HCT116 (cell line): ENCODE results near the gene DNAAF5. TPM values are rescaled to one million over a fixed set of nuclear protein-coding genes. Genes with fewer than 3 reads are reported as not detected.

Experiments used
- ATAC-seq: fragments of 200-7000 bp; cut with Tn5 transposase; 2 replicates; pipeline ENCODE4 v1.9.1; 2020; ENCODE audit warnings: mild to moderate bottlenecking, moderate library complexity
- BruUV-seq: library from RNA; stranded (reverse); fragments of 400-500 nt; replicated peaks from 2 replicates; lab custom pipeline; 2021; lab: Mats Ljungman, UMichigan
- CTCF ChIA-PET: fragments of 300-600 bp; sonication (Branson Sonifier 250); formaldehyde crosslinking; loops from one replicate; lab custom pipeline; 2021; ENCODE audit warnings: antibody characterized with exemption; lab: Charles Lee
- POLR2A ChIA-PET: fragments of 300-600, 350-600 bp; sonication (Branson Sonifier 250); formaldehyde crosslinking; loops from one replicate; lab custom pipeline; 2021; ENCODE audit warnings: antibody characterized with exemption; lab: Charles Lee
- RAD21 ChIA-PET, 2 experiments: fragments of 300-600 bp; sonication (Branson Sonifier 250); formaldehyde crosslinking; loops; one replicate each; lab custom pipeline; 2023; ENCODE audit warnings: low total read pairs in 2 of 2; ENCODE audit not compliant: uncharacterized antibody in 2 of 2, unreplicated experiment in 2 of 2, low non-redundant PET in 1 of 2; lab: Charles Lee
- DNase-seq: peaks from one replicate; pipeline ENCODE4 v3.0.0-alpha.2; 2010; ENCODE audit warnings: low read depth, low spot score
- H2AFZ ChIP-seq: fragments of 200-600 bp; shearing (Covaris generic), sonication (generic); 2 replicates; pipeline ENCODE4 v1.6.1; 2017; ENCODE audit warnings: low read depth, mixed run types, mixed read lengths, antibody characterized with exemption, low read length; ENCODE audit not compliant: poor library complexity, severe bottlenecking
- H3K27ac ChIP-seq: 2 replicates; pipeline ENCODE4 v1.5.1; 2012; ENCODE audit warnings: low read depth, low read length
- H3K27me3 ChIP-seq: fragments of 200-600 bp; sonication (generic); 2 replicates; pipeline ENCODE4 v1.6.1; 2016; ENCODE audit warnings: mixed run types, low read length, mixed read lengths; ENCODE audit not compliant: insufficient read depth
- H3K36me3 ChIP-seq, 2 experiments: fragments of 200-500 bp in 1 of 2; fragments of 200-600 bp in 1 of 2; sonication (Bioruptor generic) in 1 of 2; sonication (generic) in 1 of 2; 2 replicates each; pipeline versions ENCODE4 v1.5.1 to v1.6.1; 2014 to 2016; ENCODE audit warnings: low read length in 2 of 2, inconsistent platforms in 1 of 2, mixed read lengths in 1 of 2, mixed run types in 1 of 2; ENCODE audit not compliant: insufficient read depth in 2 of 2, control insufficient read depth in 1 of 2
- H3K4me1 ChIP-seq, 2 experiments: fragments of 200-600 bp in 1 of 2; sonication (generic) in 1 of 2; 2 replicates each; pipeline versions ENCODE4 v1.5.1 to v1.6.1; 2012 to 2017; ENCODE audit warnings: low read length in 2 of 2, inconsistent platforms in 1 of 2, mild to moderate bottlenecking in 1 of 2, mixed read lengths in 1 of 2, mixed run types in 1 of 2, moderate library complexity in 1 of 2; ENCODE audit not compliant: insufficient read depth in 2 of 2, control insufficient read depth in 1 of 2
- H3K4me2 ChIP-seq: fragments of 200-600 bp; sonication (generic); 2 replicates; pipeline ENCODE4 v1.6.1; 2017; ENCODE audit warnings: mixed run types, low read length, mixed read lengths
- H3K4me3 ChIP-seq, 2 experiments: fragments of 200-600 bp in 1 of 2; sonication (generic) in 1 of 2; replicated peaks in 1 of 2; 2 replicates each; pipeline ENCODE4 v1.5.1; 2011 to 2016; ENCODE audit warnings: low read length in 2 of 2, control low read depth in 1 of 2, low read depth in 1 of 2, mild to moderate bottlenecking in 1 of 2, mixed read lengths in 1 of 2, mixed run types in 1 of 2
- H3K79me2 ChIP-seq: fragments of 200-600 bp; sonication (generic); 2 replicates; pipeline ENCODE4 v1.6.1; 2017; ENCODE audit warnings: mild to moderate bottlenecking, mixed run types, low read length, moderate library complexity, mixed read lengths; ENCODE audit not compliant: insufficient read depth
- H3K9ac ChIP-seq: fragments of 200-600 bp; sonication (generic); 2 replicates; pipeline ENCODE4 v1.6.1; 2016; ENCODE audit warnings: low read length, mixed read lengths
- H3K9me2 ChIP-seq: fragments of 200-600 bp; sonication (generic), shearing (Covaris generic); 2 replicates; pipeline ENCODE4 v1.6.1; 2017; ENCODE audit warnings: mixed run types, mild to moderate bottlenecking, moderate library complexity; ENCODE audit not compliant: insufficient read depth
- H3K9me3 ChIP-seq, 2 experiments: fragments of 200-500 bp in 1 of 2; fragments of 200-600 bp in 1 of 2; sonication (Bioruptor generic) in 1 of 2; sonication (generic) in 1 of 2; 2 replicates each; pipeline ENCODE4 v1.6.1; 2014 to 2017; ENCODE audit warnings: low read length in 2 of 2, mixed read lengths in 2 of 2, inconsistent platforms in 1 of 2, low read depth in 1 of 2, mild to moderate bottlenecking in 1 of 2, mixed run types in 1 of 2, moderate library complexity in 1 of 2; ENCODE audit not compliant: control insufficient read depth in 1 of 2, insufficient read depth in 1 of 2
- H4K20me1 ChIP-seq: fragments of 200-600 bp; sonication (generic), shearing (Covaris generic); 2 replicates; pipeline ENCODE4 v1.6.1; 2017; ENCODE audit warnings: mixed run types, mild to moderate bottlenecking, moderate library complexity; ENCODE audit not compliant: insufficient read depth
- CBX3 ChIP-seq: IDR thresholded peaks from 2 replicates; pipeline ENCODE4 v1.6.1; 2012; ENCODE audit warnings: low read depth
- CEBPB ChIP-seq: IDR thresholded peaks from 2 replicates; pipeline ENCODE4 v1.6.1; 2012; ENCODE audit warnings: low read depth
- EGR1 ChIP-seq: IDR thresholded peaks from 2 replicates; pipeline ENCODE4 v1.6.1; 2012; ENCODE audit warnings: low read depth
- ELF1 ChIP-seq: IDR thresholded peaks from 2 replicates; pipeline ENCODE4 v1.6.1; 2012; ENCODE audit warnings: low read depth, borderline replicate concordance
- EZH2phosphoT487 ChIP-seq: fragments of 200-600 bp; IDR thresholded peaks from 2 replicates; pipeline ENCODE4 v1.6.1; 2018; ENCODE audit warnings: antibody characterized with exemption, borderline replicate concordance
- JUND ChIP-seq: IDR thresholded peaks from 2 replicates; pipeline ENCODE4 v1.6.1; 2012
- POLR2A ChIP-seq: IDR thresholded peaks from 2 replicates; pipeline ENCODE4 v1.7.0; 2011; ENCODE audit warnings: borderline replicate concordance; ENCODE audit not compliant: insufficient read depth, insufficient read length; ENCODE audit errors: extremely low read depth
- POLR2AphosphoS5 ChIP-seq: IDR thresholded peaks from 2 replicates; pipeline ENCODE4 v1.6.1; 2011; ENCODE audit warnings: mild to moderate bottlenecking, low read depth, low read length, moderate library complexity
- RAD21 ChIP-seq: IDR thresholded peaks from 2 replicates; pipeline ENCODE4 v1.6.1; 2012; ENCODE audit warnings: low read depth, mild to moderate bottlenecking
- SIN3A ChIP-seq: IDR thresholded peaks from 2 replicates; pipeline ENCODE4 v1.6.1; 2012; ENCODE audit warnings: low read depth
- SP1 ChIP-seq: IDR thresholded peaks from 2 replicates; pipeline ENCODE4 v1.6.1; 2012; ENCODE audit warnings: low read depth
- SRF ChIP-seq: IDR thresholded peaks from 2 replicates; pipeline ENCODE4 v1.6.1; 2012; ENCODE audit warnings: low read depth
- TCF7L2 ChIP-seq: IDR thresholded peaks from 2 replicates; pipeline ENCODE4 v1.7.0; 2011; ENCODE audit warnings: borderline replicate concordance, inconsistent platforms; ENCODE audit not compliant: insufficient read depth, insufficient read length; ENCODE audit errors: extremely low read depth
- YY1 ChIP-seq: IDR thresholded peaks from 2 replicates; pipeline ENCODE4 v1.6.1; 2011; ENCODE audit warnings: low read length, low read depth, moderate library complexity, mild to moderate bottlenecking; ENCODE audit not compliant: insufficient replicate concordance; ENCODE audit errors: extremely low read depth
- ZNF274 ChIP-seq: fragments of 200-500 bp; sonication (Bioruptor generic); IDR thresholded peaks from 2 replicates; pipeline ENCODE4 v1.6.1; 2014; ENCODE audit warnings: mild to moderate bottlenecking, low read depth, low read length, inconsistent platforms
- intact Hi-C: fragments of 100-400 bp; cut with micrococcal nuclease; formaldehyde crosslinking; loops from 2 replicates; pipeline ENCODE4 v1.10.0; 2022
- total RNA-seq: library from RNA; stranded (reverse); gene quantifications from one replicate; pipeline ENCODE4 v1.2.1, GENCODE V29; 2021; ENCODE audit not compliant: unreplicated experiment
- TF ChIP-seq, protein P1 (sequence below): IDR thresholded peaks from 2 replicates; pipeline ENCODE4 v1.6.1; 2012; ENCODE audit warnings: low read depth
- TF ChIP-seq, protein P2 (sequence below): IDR thresholded peaks from 2 replicates; pipeline ENCODE4 v1.6.1; 2012
- TF ChIP-seq, protein P3 (sequence below): IDR thresholded peaks from 2 replicates; pipeline ENCODE4 v1.6.1; 2011; ENCODE audit warnings: mild to moderate bottlenecking, low read length, moderate library complexity; ENCODE audit not compliant: insufficient replicate concordance; ENCODE audit errors: extremely low read depth
- TF ChIP-seq, protein P4 (sequence below), 3 experiments: fragments of 200-600 bp in 1 of 3; sonication (generic) in 1 of 3; IDR thresholded peaks in 2 of 3; conservative IDR thresholded peaks in 1 of 3; 2 replicates each; pipeline ENCODE4 v1.5.1; 2012 to 2017; ENCODE audit warnings: low read depth in 2 of 3, low read length in 2 of 3, antibody characterized with exemption in 1 of 3, borderline replicate concordance in 1 of 3, control low read depth in 1 of 3, mild to moderate bottlenecking in 1 of 3, mixed read lengths in 1 of 3, mixed run types in 1 of 3, moderate library complexity in 1 of 3; ENCODE audit not compliant: insufficient read depth in 1 of 3
- TF ChIP-seq, protein P5 (sequence below): IDR thresholded peaks from 2 replicates; pipeline ENCODE4 v1.6.1; 2012

DNAAF5 gene
- total RNA-seq, 1 experiment from 2014 or later: 69.4 TPM

DNA sequence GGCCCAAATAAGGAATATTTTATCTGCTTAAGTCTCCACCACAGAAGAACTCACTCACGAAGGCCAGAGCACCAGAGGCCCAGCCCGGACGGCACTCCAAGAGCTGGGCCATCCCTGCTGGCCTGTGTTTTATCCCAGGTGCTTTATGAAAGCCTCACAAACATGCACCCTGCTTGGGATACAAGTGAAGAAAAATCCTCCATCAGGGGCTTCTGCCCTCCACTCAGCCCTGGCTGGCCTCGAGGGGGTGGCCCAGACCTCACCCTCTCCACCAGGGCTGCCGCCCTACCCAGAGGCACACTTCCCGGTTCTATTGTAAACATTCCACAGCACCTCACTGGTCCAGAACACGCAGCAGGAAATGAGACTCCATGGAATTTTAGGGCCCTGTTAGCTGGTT, 19.8 kb upstream of the DNAAF5 start:
- Histone ChIP-seq H3K36me3 (peaks cover 0 to 3% of the 10 kb centered on the region in 2 experiments; a peak in 1 of 4 replicates), H3K4me3 (no peak overlapping the region), H3K4me2 (no peak overlapping the region), H3K9me2 (no peaks in the 10 kb centered on the region), H2AFZ (no peak overlapping the region), H3K4me1 (no peaks in the 10 kb centered on the region), H3K79me2 (no peaks in the 10 kb centered on the region), H3K27me3 (no peaks in the 10 kb centered on the region), H3K9ac (no peak overlapping the region), H3K9me3 (peaks cover 0 to 5% of the 10 kb centered on the region in 2 experiments; a peak in 2 of 4 replicates), H4K20me1 (no peaks in the 10 kb centered on the region), H3K27ac (no peak overlapping the region)
- TF ChIP-seq SRF (no peak), YY1 (no peak), EZH2phosphoT487 (no peak), ZNF274 (no peak), SP1 (no peak), EGR1 (no peak), CEBPB (no peak), TCF7L2 (no peak), JUND (no peak), SIN3A (no peak), CBX3 (no peak), POLR2A (no peak), ELF1 (no peak), RAD21 (no peak), POLR2AphosphoS5 (no peak)
- TF ChIP-seq, protein P1, sequence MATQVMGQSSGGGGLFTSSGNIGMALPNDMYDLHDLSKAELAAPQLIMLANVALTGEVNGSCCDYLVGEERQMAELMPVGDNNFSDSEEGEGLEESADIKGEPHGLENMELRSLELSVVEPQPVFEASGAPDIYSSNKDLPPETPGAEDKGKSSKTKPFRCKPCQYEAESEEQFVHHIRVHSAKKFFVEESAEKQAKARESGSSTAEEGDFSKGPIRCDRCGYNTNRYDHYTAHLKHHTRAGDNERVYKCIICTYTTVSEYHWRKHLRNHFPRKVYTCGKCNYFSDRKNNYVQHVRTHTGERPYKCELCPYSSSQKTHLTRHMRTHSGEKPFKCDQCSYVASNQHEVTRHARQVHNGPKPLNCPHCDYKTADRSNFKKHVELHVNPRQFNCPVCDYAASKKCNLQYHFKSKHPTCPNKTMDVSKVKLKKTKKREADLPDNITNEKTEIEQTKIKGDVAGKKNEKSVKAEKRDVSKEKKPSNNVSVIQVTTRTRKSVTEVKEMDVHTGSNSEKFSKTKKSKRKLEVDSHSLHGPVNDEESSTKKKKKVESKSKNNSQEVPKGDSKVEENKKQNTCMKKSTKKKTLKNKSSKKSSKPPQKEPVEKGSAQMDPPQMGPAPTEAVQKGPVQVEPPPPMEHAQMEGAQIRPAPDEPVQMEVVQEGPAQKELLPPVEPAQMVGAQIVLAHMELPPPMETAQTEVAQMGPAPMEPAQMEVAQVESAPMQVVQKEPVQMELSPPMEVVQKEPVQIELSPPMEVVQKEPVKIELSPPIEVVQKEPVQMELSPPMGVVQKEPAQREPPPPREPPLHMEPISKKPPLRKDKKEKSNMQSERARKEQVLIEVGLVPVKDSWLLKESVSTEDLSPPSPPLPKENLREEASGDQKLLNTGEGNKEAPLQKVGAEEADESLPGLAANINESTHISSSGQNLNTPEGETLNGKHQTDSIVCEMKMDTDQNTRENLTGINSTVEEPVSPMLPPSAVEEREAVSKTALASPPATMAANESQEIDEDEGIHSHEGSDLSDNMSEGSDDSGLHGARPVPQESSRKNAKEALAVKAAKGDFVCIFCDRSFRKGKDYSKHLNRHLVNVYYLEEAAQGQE: no peak
- TF ChIP-seq, protein P2, sequence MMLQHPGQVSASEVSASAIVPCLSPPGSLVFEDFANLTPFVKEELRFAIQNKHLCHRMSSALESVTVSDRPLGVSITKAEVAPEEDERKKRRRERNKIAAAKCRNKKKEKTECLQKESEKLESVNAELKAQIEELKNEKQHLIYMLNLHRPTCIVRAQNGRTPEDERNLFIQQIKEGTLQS: no peak
- TF ChIP-seq, protein P3, sequence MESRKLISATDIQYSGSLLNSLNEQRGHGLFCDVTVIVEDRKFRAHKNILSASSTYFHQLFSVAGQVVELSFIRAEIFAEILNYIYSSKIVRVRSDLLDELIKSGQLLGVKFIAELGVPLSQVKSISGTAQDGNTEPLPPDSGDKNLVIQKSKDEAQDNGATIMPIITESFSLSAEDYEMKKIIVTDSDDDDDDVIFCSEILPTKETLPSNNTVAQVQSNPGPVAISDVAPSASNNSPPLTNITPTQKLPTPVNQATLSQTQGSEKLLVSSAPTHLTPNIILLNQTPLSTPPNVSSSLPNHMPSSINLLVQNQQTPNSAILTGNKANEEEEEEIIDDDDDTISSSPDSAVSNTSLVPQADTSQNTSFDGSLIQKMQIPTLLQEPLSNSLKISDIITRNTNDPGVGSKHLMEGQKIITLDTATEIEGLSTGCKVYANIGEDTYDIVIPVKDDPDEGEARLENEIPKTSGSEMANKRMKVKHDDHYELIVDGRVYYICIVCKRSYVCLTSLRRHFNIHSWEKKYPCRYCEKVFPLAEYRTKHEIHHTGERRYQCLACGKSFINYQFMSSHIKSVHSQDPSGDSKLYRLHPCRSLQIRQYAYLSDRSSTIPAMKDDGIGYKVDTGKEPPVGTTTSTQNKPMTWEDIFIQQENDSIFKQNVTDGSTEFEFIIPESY: no peak
- TF ChIP-seq, protein P4, sequence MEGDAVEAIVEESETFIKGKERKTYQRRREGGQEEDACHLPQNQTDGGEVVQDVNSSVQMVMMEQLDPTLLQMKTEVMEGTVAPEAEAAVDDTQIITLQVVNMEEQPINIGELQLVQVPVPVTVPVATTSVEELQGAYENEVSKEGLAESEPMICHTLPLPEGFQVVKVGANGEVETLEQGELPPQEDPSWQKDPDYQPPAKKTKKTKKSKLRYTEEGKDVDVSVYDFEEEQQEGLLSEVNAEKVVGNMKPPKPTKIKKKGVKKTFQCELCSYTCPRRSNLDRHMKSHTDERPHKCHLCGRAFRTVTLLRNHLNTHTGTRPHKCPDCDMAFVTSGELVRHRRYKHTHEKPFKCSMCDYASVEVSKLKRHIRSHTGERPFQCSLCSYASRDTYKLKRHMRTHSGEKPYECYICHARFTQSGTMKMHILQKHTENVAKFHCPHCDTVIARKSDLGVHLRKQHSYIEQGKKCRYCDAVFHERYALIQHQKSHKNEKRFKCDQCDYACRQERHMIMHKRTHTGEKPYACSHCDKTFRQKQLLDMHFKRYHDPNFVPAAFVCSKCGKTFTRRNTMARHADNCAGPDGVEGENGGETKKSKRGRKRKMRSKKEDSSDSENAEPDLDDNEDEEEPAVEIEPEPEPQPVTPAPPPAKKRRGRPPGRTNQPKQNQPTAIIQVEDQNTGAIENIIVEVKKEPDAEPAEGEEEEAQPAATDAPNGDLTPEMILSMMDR (IDR thresholded peaks at IDR 0.05 in 2 of 3, conservative IDR thresholded peaks at IDR 0.05 in 1 of 3; ENCODE audit: borderline replicate concordance in 1 of 3, insufficient read depth in 1 of 3, low read depth in 2 of 3, low read length in 2 of 3): no peak
- TF ChIP-seq, protein P5, sequence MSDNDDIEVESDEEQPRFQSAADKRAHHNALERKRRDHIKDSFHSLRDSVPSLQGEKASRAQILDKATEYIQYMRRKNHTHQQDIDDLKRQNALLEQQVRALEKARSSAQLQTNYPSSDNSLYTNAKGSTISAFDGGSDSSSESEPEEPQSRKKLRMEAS: no peak
- DNase-seq: no peak
- intact Hi-C loops: no loop called here
- no peak for ATAC-seq
- no TSS peak for BruUV-seq
- ChIA-PET CTCF (no interaction called here), POLR2A (no interaction called here), RAD21 (no interaction called here)
